DMS153 (cell line): Measurements from ENCODE around the gene NFIA.

Experiments used
- DNase-seq: peaks from one replicate; lab custom pipeline; 2025; lab: John Stamatoyannopoulos, UW

Gene NFIA

DNA sequence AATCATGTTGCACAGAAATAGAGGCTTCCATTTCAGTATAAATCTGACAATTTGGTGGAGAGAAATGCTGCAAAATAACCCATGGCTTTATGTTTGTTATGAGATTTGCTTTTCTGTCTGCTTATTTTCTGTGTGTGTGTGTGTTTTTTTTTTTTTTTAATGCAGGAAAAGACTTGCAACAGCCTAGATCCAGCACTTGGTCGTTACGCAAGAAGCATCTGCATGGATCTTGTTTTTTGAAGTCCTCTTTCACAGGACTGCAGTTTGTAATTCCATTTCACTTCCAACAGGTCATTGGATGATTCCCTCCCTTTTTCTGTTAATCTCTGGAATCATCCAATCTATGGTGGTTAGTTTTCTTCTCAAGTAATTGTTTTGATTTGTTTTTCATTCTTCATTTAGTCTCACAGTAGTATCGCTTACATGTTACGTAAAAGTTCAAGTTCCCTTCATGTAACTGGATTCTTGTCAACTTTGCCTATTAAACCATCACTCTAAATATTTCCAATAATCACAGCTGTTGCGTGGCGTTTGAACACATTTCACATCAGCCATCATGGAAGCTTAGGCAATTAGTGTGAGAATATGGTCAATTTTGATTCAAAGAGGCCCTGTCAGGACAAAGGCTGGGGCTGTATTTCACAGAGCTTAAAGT, 312.9 kb downstream of the NFIA start:
- DNase-seq: no peak

DNA sequence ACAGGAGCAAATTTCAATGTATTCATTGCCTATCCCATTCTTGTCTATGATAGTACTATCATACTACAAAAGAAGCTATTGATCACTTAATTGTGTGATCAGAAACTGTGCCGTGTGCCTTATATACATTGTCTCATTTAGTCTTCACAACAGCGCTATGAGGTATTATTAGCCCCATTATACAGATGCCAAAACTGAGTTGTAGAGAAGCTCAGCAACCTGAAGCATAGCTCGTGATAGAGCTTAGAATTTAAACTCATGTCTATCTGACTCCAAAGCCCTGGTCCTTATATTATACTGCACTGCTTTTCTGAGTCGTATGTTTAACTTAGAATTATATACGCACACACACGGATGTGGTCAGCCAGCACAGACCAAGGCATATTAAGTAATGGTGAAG, 315.1 kb downstream of the NFIA start:
- DNase-seq: no peak

DNA sequence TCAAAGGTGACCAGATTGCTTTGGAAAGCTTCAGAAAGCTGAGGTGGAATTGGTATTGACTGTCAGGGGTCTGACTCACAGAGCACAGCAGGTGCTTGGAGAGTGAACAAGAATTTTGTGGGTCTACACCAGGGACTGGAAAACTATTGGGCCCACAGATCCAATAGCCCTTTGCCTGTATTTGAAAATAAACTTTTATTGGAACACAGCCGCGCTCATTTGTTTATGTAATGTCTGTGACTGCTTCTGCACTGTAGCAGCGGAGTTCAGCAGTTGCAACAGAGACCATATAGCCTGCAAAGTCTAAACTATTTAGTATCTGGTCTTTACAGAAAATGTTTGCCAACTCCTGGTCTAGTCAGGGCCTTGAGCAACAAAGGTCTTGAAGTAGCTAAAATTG, 315.6 kb downstream of the NFIA start:
- DNase-seq: no peak

- no peak for DNase-seq
These were observed 316.8 kb downstream of the NFIA start for GRCh38 chr1:61399199-61399598.

- no peak for DNase-seq
These were observed 317.9 kb downstream of the NFIA start for GRCh38 chr1:61400131-61400770.

- no peak for DNase-seq
These were observed 318.6 kb downstream of the NFIA start for GRCh38 chr1:61400997-61401396.

- no peak for DNase-seq
These were observed 321.6 kb downstream of the NFIA start for GRCh38 chr1:61403679-61404596.

DNA sequence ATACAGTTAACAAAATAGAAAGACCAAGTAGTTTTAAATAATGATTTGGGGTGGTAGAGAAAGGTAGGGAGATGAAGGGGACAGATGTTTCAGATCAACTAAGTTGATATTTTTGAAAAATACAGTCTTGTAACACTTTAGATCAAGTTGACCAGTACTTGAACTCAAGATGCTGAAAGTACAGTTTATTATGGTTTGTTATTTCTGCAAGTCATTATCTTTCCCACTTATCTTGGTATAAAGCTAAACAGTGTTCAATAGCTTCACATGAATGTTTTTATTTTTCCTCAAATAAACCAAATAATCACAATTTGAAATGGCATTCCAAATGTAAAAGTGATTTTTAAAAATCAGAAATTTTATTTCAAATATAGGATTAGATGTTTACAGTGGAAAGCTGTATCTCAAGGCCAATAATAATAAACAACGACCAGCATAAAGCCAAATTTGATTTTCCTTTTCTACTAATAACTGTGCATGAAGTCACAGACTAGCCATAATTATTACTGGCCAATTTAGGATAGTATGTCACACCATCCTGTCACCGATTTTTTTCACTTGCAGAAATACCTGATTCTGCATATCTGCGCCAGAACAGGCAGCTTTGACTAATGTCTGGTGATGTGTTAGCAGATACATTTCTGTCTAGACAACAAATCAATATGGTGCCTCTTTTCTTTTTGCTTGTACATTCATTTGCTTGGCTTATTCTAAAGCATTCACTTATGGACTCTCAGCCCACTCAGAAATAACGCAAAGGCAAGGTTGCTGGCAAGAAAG, 322.4 kb downstream of the NFIA start:
- DNase-seq: no peak

DNA sequence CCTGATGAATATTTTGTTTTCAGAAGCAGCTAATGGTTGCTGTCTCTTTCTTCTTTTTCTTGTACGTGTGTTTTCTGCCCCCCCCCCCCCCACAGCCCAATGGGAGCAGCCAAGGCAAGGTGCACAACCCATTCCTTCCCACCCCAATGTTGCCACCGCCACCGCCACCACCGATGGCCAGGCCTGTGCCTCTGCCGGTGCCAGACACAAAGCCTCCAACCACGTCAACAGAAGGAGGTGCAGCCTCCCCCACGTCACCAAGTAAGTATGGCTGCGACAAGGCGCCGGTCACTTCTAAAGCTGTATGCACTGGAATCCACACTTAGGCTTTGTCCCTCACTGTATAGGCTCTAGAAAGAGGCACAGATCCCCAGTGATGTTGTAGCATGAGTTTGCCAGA, 324.1 kb downstream of the NFIA start:
- DNase-seq: no peak

GRCh38 chr1:61412601-61413000, 330.2 kb downstream of the NFIA start:
- no peak for DNase-seq

DNA sequence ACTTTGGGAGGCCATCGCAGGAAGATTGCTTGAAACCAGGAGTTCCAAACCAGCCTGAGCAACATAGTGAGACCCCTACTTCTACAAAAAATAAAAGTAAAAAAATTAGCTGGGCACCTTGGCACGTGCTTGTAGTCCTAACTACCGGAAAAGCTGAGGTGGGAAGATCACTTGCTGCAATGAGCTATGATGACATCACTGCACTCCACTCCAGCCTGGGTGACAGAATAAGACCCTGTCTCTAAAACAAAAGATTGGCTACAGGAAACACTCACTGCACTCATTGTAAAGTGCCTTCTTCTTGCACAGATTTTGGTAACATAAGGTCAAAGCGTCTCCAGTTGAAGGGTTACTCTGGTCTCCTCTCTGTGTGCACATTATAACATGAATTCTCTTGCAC, 336.8 kb downstream of the NFIA start:
- no peak for DNase-seq

- DNase-seq: no peak
These were observed 337.3 kb downstream of the NFIA start for GRCh38 chr1:61419657-61420056.

DNA sequence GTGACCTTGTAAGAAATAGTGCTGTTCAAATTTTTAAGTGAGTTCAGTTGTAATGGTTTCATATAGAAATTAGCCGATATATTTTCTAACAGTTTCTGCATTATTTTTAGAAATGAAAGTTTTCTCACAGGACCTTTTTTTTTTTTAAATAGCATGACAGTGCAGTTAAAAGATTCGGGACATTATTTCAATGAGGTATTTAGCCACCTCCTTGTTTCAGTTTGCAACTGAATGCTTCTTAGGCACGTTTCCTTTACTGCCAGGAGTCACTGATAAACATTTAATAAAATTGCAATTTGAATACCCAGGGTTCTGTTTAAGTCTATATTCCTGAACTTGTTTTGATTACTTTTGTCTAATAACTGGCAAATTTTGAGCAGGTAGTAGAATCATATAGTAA, 337.9 kb downstream of the NFIA start:
- DNase-seq: no peak

DNA sequence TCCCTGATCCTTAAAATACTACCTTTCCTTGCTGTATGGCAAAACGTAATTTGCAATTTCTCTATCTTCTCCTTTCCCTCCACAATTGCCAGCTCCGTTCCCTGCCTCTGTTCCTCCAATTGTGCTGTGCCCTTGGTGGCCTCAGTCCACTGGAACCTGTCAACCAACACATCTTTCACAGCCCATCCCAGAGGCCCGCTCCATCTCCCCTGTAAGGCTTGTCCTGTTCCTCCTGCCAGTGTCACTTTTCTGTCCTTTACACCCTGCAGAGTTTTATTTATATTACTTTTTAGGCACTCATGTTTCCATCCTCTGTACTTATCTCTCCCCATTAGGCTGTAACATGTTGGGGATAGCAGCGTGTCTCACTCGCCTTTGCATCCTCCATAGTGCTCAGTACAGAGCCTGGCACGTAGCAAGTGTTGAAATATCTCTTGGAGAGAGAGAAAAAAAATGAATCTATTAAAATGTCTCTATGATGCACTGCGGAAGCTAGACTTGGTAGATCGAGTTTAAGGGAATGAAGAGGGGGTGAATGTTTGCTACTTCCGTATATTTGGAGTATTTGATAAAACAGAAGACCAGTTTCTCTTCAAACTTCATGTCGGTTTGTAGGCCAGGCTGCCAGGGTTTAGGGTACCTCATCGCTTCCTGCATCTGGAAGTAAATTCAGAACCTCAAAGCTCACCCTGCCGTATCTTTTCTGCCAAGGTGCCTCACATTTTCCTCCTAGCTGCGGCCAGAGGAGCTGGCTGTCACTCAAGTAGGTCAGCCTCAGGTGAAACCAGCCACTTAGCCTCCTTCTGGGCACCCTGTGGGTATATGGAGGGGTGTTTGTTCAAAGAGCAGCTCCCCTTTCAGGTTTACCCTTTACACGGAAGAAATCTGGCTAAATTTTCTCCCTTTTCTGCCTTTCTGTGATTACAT, 338.8 kb downstream of the NFIA start:
- no peak for DNase-seq

GRCh38 chr1:61423643-61424042, 341.3 kb downstream of the NFIA start:
- no peak for DNase-seq

DNA sequence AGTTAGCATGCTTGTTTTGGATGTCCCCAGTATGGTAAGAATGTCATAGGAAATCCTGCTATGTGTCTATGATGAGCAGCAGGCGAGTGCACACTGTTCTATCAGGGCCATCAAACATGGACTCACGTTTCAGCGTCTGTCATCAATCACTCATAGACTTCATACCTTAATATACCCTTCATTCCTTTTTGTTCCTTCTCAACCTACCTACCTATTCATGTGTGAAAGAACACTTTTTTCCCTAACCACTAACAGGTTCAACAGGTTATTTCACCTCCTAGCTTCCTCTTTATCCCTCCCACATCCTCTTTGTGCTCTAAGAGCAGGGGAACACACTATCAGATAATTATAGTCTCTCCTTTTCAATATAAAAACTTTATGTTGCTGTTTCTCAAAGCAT, 342.0 kb downstream of the NFIA start:
- DNase-seq: peak; percentile 88

GRCh38 chr1:61425040-61425439, 342.7 kb downstream of the NFIA start:
- DNase-seq: no peak

DNA sequence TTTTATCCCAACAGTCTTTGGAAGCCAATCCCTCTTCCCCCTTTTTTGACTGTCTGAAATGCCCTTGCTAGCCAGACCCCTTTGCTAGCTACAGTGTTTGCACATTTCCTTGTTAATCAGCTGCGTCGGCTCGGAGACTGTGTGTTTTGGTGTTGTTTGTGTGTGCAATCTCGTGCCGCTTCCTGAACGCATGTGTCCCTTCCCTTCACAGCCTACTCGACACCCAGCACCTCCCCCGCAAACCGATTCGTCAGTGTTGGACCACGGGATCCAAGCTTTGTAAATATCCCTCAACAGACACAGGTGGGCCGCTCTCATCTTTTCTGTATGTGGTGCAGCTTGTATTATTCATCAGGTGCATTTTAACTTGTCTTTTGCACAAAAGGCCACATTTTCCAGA, 343.9 kb downstream of the NFIA start:
- peak; percentile 52 for DNase-seq

- no peak for DNase-seq
These were observed 344.5 kb downstream of the NFIA start for GRCh38 chr1:61426885-61427284.

DNA sequence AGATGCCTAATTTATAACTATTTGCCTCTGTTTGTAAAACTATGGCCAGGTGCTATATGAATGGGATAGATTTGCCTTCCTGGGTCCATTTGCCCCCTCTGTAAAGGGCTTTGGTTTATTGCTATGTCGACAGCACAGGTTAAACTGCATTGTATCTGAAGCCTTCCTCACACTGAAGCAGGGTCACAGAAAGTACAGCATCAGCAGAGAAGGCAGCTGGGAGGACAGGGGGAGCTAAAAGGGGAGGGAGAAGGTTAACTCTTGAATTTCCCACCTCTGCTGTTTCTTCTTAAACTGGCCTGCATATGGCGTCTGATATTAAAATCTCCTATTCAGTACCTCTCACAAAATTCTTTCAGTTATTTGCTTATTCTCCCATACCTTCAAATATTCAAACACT, 345.1 kb downstream of the NFIA start:
- DNase-seq: no peak

DNA sequence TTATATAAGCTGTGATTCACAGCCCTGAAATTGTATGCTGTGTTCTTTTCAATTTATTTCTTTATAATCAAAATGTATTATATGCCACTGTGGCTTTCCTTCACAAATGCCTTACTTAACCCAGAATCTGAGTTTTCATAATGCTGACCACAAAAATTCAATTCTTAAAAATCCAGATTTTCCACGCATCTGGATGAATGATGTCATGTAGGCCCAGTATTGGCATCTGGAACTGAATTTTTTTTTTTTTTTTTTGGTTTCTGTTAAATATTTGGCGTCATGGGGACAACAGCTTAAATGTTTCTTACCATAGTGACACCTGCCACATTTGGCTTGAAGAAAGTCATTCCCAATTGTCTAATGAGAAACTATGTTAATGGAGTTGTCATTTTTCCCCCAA, 345.8 kb downstream of the NFIA start:
- no peak for DNase-seq
